ENCODE data around the gene GAS2L2.

GAS2L2 gene

GRCh38 chr17:35786941-35787432, 33.9 kb upstream of the GAS2L2 start:
- H3K4me3 ChIP-seq (ENCODE audit: control insufficient read depth, low read depth, low read length): no peak overlapping the region
- no peak for DNase-seq (ENCODE audit: low read depth)

GRCh38 chr17:35784895-35785294, 31.9 kb upstream of the GAS2L2 start:
- DNase-seq (ENCODE audit: low read depth): no peak
- H3K4me3 ChIP-seq (ENCODE audit: control insufficient read depth, low read depth, low read length): no peak overlapping the region
- no peak for TF ChIP-seq CTCF (IDR thresholded peaks at IDR 0.05; ENCODE audit: control insufficient read depth, insufficient read depth, low read depth, low read length, missing control alignments)

More at GRCh38 chr17:35786941-35787432, 33.9 kb upstream of the GAS2L2 start:
- TF ChIP-seq CTCF (IDR thresholded peaks at IDR 0.05; ENCODE audit: control insufficient read depth, insufficient read depth, low read depth, low read length, missing control alignments): no peak

- H3K4me3 ChIP-seq (ENCODE audit: control insufficient read depth, low read depth, low read length): no peak overlapping the region
- no peak for TF ChIP-seq CTCF (IDR thresholded peaks at IDR 0.05; ENCODE audit: control insufficient read depth, insufficient read depth, low read depth, low read length, missing control alignments)
- no peak for DNase-seq (ENCODE audit: low read depth)
Measured at GRCh38 chr17:35780950-35781349, 27.9 kb upstream of the GAS2L2 start.

GRCh38 chr17:35778641-35779196, 25.7 kb upstream of the GAS2L2 start:
- H3K4me3 ChIP-seq (ENCODE audit: control insufficient read depth, low read depth, low read length): no peak overlapping the region
- TF ChIP-seq CTCF (IDR thresholded peaks at IDR 0.05; ENCODE audit: control insufficient read depth, insufficient read depth, low read depth, low read length, missing control alignments): no peak
- DNase-seq (ENCODE audit: low read depth): no peak

- no peak for TF ChIP-seq CTCF (IDR thresholded peaks at IDR 0.05; ENCODE audit: control insufficient read depth, insufficient read depth, low read depth, low read length, missing control alignments)
- DNase-seq (ENCODE audit: low read depth): no peak
- no peak overlapping the region for H3K4me3 ChIP-seq (ENCODE audit: control insufficient read depth, low read depth, low read length)
Measured at GRCh38 chr17:35775583-35775982, 22.5 kb upstream of the GAS2L2 start.

GRCh38 chr17:35775039-35775438, 22.0 kb upstream of the GAS2L2 start:
- TF ChIP-seq CTCF (IDR thresholded peaks at IDR 0.05; ENCODE audit: control insufficient read depth, insufficient read depth, low read depth, low read length, missing control alignments): no peak
- DNase-seq (ENCODE audit: low read depth): no peak
- H3K4me3 ChIP-seq (ENCODE audit: control insufficient read depth, low read depth, low read length): no peak overlapping the region
